Naive thymus-derived CD4-positive, alpha-beta T cell (primary cell): ENCODE data around the gene PLEKHA8. TPM values are rescaled to one million over a fixed set of nuclear protein-coding genes. Genes with fewer than 3 reads are reported as not detected.

Source experiments
- ATAC-seq: fragments of 150-1000 bp; cut with Tn5 transposase; 2 replicates; pipeline ENCODE4 v1.10.0; 2021; ENCODE audit warnings: mild to moderate bottlenecking, moderate library complexity
- CTCF ChIA-PET: fragments of 350-600 bp; sonication (Branson Sonifier 250); formaldehyde crosslinking; loops from one replicate; lab custom pipeline; 2021; ENCODE audit warnings: antibody characterized with exemption; lab: Charles Lee
- POLR2A ChIA-PET: fragments of 350-600 bp; sonication (Branson Sonifier 250); formaldehyde crosslinking; loops from one replicate; lab custom pipeline; 2021; ENCODE audit warnings: antibody characterized with exemption, inconsistent platforms; lab: Charles Lee
- DNase-seq, 9 donors: peaks; one replicate each; pipeline versions ENCODE4 v3.0.0 to v3.0.0-alpha.2; 2020 to 2022; ENCODE audit warnings: mixed read lengths in 1 of 9
- H3K27ac ChIP-seq: one replicate; pipeline ENCODE4 v1.7.0; 2013; ENCODE audit warnings: mild to moderate bottlenecking, low read depth, low read length, moderate library complexity
- H3K27me3 ChIP-seq, 2 donors: one replicate each; pipeline ENCODE4 v1.7.0; 2013; ENCODE audit warnings: low read length in 2 of 2, mild to moderate bottlenecking in 2 of 2, moderate library complexity in 2 of 2; ENCODE audit not compliant: control insufficient read depth in 2 of 2, insufficient read depth in 2 of 2
- H3K36me3 ChIP-seq, 3 experiments: 1 replicate in 2 of 3; 2 replicates in 1 of 3; pipeline ENCODE4 v1.7.0; 2013; ENCODE audit warnings: low read length in 3 of 3, mild to moderate bottlenecking in 3 of 3, moderate library complexity in 1 of 3; ENCODE audit not compliant: insufficient read depth in 3 of 3, control insufficient read depth in 2 of 3
- H3K4me1 ChIP-seq, 2 donors: one replicate each; pipeline ENCODE4 v1.7.0; 2013; ENCODE audit warnings: low read length in 2 of 2, mild to moderate bottlenecking in 2 of 2, moderate library complexity in 1 of 2; ENCODE audit not compliant: control insufficient read depth in 2 of 2, insufficient read depth in 2 of 2
- H3K4me3 ChIP-seq: 2 replicates; pipeline ENCODE4 v1.7.0; 2013; ENCODE audit warnings: mild to moderate bottlenecking, low read length
- H3K9me3 ChIP-seq, 3 experiments: 1 replicate in 2 of 3; 2 replicates in 1 of 3; pipeline ENCODE4 v1.7.0; 2013; ENCODE audit warnings: low read length in 3 of 3; ENCODE audit not compliant: control insufficient read depth in 2 of 3
- H3K27ac Mint-ChIP-seq, 9 donors: one replicate each; pipeline ENCODE4 v1.8.0; 2020 to 2022; ENCODE audit warnings: mixed read lengths in 9 of 9, mild to moderate bottlenecking in 8 of 9, moderate library complexity in 5 of 9, inconsistent platforms in 2 of 9
- H3K27me3 Mint-ChIP-seq, 5 donors: one replicate each; pipeline ENCODE4 v1.8.0; 2021 to 2022; ENCODE audit warnings: mixed read lengths in 5 of 5, mild to moderate bottlenecking in 1 of 5
- H3K36me3 Mint-ChIP-seq, 5 donors: one replicate each; pipeline ENCODE4 v1.8.0; 2020 to 2022; ENCODE audit warnings: mixed read lengths in 5 of 5, mild to moderate bottlenecking in 3 of 5, inconsistent platforms in 1 of 5
- H3K4me1 Mint-ChIP-seq, 7 donors: one replicate each; pipeline ENCODE4 v1.8.0; 2020 to 2022; ENCODE audit warnings: mixed read lengths in 7 of 7, mild to moderate bottlenecking in 3 of 7, inconsistent platforms in 1 of 7
- H3K4me3 Mint-ChIP-seq, 10 donors: one replicate each; pipeline ENCODE4 v1.8.0; 2020 to 2022; ENCODE audit warnings: mild to moderate bottlenecking in 10 of 10, mixed read lengths in 10 of 10, moderate library complexity in 6 of 10, inconsistent platforms in 2 of 10
- H3K9me3 Mint-ChIP-seq, 11 donors: one replicate each; pipeline ENCODE4 v1.8.0; 2020 to 2022; ENCODE audit warnings: mixed read lengths in 11 of 11, mild to moderate bottlenecking in 4 of 11, inconsistent platforms in 1 of 11, moderate library complexity in 1 of 11
- intact Hi-C, 2 donors: fragments of 100-400 bp; cut with micrococcal nuclease; formaldehyde crosslinking; loops; one replicate each; pipeline ENCODE4 v1.15.1; 2023
- polyA plus RNA-seq, 2 donors: library from polyadenylated mRNA; unstranded; fragments of 300-500 nt; fragmentation: Illumina TruSeq; gene quantifications; one replicate each; pipeline ENCODE4 v1.2.3, GENCODE V29; 2021
- total RNA-seq, 6 experiments: library from RNA in 5 of 6; stranded (reverse) in 5 of 6; gene quantifications; 1 replicate in 5 of 6; 2 replicates in 1 of 6; pipeline ENCODE4 v1.2.3 and lab custom pipeline; 2021 to 2026

Gene PLEKHA8
- total and polyA plus RNA-seq, 7 experiments from 2014 or later = 3.3 to 14.1 (median 8.4) TPM

DNA sequence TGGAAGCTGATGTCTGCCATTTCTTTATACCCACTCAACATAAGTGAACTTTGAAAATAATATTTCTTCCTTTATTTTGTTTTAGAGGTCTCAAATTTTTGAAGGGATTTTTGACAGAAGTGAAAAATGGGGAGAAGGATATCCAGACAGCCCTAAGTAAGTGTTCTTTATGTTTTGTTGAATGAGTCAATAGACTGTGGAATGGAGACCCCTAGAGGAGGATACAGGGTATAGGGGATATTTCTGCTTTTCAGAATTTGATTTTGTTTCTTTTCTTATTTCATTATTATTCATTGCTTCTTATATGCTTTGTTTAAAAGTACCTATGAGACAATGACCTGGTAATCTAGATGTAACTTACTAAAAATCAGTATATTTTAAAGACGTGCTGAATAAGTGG is 34.4 kb downstream of the PLEKHA8 start:
- H3K36me3 ChIP-seq = no peaks in the 10 kb centered on the region
- peaks cover 5 to 41% (median 8%) of the 10 kb centered on the region in 5 donors for H3K36me3 Mint-ChIP-seq
- DNase-seq = peak in 5 of 9 donors; percentile 17 to 36 (median 19)
- intact Hi-C loops = loop anchor here (1.0 to 10.0 kb wide), 12 partner anchors 33 to 1138 kb away; partner anchors contain the start of gene PLEKHA8 (in 1 of the 2)
- H3K9me3 Mint-ChIP-seq = peaks cover 0 to 1% (median 0%) of the 10 kb centered on the region in 11 donors
- peak; percentile 76 for ATAC-seq
- H3K9me3 ChIP-seq = no peaks in the 10 kb centered on the region
- POLR2A ChIA-PET = interaction anchor here (2.4 kb wide), 1 partner anchor 34 kb away, joined by 10 read pairs; the partner anchor contains the start of gene PLEKHA8
- H3K4me1 ChIP-seq = no peaks in the 10 kb centered on the region
- CTCF ChIA-PET = interaction anchor here (0.6 to 3.2 kb wide), 9 partner anchors 11 to 186 kb away, joined by 3 to 13 read pairs (median 4); partner anchors contain the start of gene PLEKHA8
- H3K4me3 ChIP-seq = no peak overlapping the region
- no peak overlapping the region for H3K4me3 Mint-ChIP-seq
- no peaks in the 10 kb centered on the region for H3K27me3 ChIP-seq
- H3K27ac Mint-ChIP-seq = no peak overlapping the region
- H3K4me1 Mint-ChIP-seq = peaks cover 0 to 12% (median 6%) of the 10 kb centered on the region in 7 donors
- H3K27me3 Mint-ChIP-seq = no peaks in the 10 kb centered on the region
- H3K27ac ChIP-seq = no peak overlapping the region

- Histone ChIP-seq H3K36me3 (peaks cover 0 to 4% (median 0%) of the 10 kb centered on the region in 3 experiments), H3K27ac (no peak overlapping the region), H3K27me3 (no peaks in the 10 kb centered on the region), H3K4me1 (no peaks in the 10 kb centered on the region), H3K9me3 (no peaks in the 10 kb centered on the region), H3K4me3 (no peak overlapping the region)
- ATAC-seq (no peak), DNase-seq (no peak)
- intact Hi-C loops = loop anchor here (10.0 kb wide), 2 partner anchors 349 to 1141 kb away; no protein-coding TSS in a partner anchor
- Mint-ChIP-seq H3K27ac (no peak overlapping the region), H3K27me3 (no peaks in the 10 kb centered on the region), H3K36me3 (peaks cover 0 to 44% (median 4%) of the 10 kb centered on the region in 5 donors), H3K9me3 (peaks cover 0 to 1% (median 0%) of the 10 kb centered on the region in 11 donors), H3K4me1 (peaks cover 0 to 12% (median 6%) of the 10 kb centered on the region in 7 donors), H3K4me3 (no peak overlapping the region)
- POLR2A ChIA-PET = no interaction called here
- CTCF ChIA-PET = interaction anchor here (1.5 kb wide), 1 partner anchor 188 kb away, joined by 4 read pairs; no protein-coding TSS in a partner anchor
Measured at GRCh38 chr7:30065746-30066145, 37.5 kb downstream of the PLEKHA8 start.

GRCh38 chr7:30066687-30067086 is 38.5 kb downstream of the PLEKHA8 start:
- CTCF ChIA-PET = no interaction called here
- POLR2A ChIA-PET = no interaction called here
- Mint-ChIP-seq H3K4me3 (no peak overlapping the region), H3K9me3 (peaks cover 0 to 1% (median 0%) of the 10 kb centered on the region in 11 donors), H3K36me3 (peaks cover 2 to 47% (median 8%) of the 10 kb centered on the region in 5 donors), H3K27ac (no peak overlapping the region), H3K27me3 (no peaks in the 10 kb centered on the region), H3K4me1 (peaks cover 0 to 6% (median 2%) of the 10 kb centered on the region in 7 donors)
- intact Hi-C loops = loop anchor here (10.0 kb wide), 2 partner anchors 348 to 1142 kb away; no protein-coding TSS in a partner anchor
- no peak for ATAC-seq
- Histone ChIP-seq H3K27ac (no peak overlapping the region), H3K27me3 (no peaks in the 10 kb centered on the region), H3K4me1 (no peaks in the 10 kb centered on the region), H3K4me3 (no peak overlapping the region), H3K9me3 (no peaks in the 10 kb centered on the region), H3K36me3 (peaks cover 0 to 4% (median 0%) of the 10 kb centered on the region in 3 experiments)
- no peak for DNase-seq

- intact Hi-C loops = loop anchor here (10.0 kb wide), 2 partner anchors 347 to 1143 kb away; no protein-coding TSS in a partner anchor
- Mint-ChIP-seq H3K9me3 (no peaks in the 10 kb centered on the region), H3K27me3 (no peaks in the 10 kb centered on the region)
Measured at GRCh38 chr7:30068117-30068516, 39.9 kb downstream of the PLEKHA8 start.

GRCh38 chr7:30069096-30069867 is 41.1 kb downstream of the PLEKHA8 start:
- H3K4me3 Mint-ChIP-seq = no peak overlapping the region
- ATAC-seq (no peak), DNase-seq (no peak)
- H3K9me3 ChIP-seq = no peaks in the 10 kb centered on the region
- no peak overlapping the region for H3K27ac ChIP-seq
- no peaks in the 10 kb centered on the region for H3K4me1 ChIP-seq
- ChIA-PET POLR2A (no interaction called here), CTCF (interaction anchor here (0.6 kb wide), 1 partner anchor 111 kb away, joined by 3 read pairs; no protein-coding TSS in a partner anchor)
- no peaks in the 10 kb centered on the region for H3K27me3 ChIP-seq
- intact Hi-C loops = loop anchor here (10.0 kb wide), 2 partner anchors 346 to 1144 kb away; no protein-coding TSS in a partner anchor
- no peak overlapping the region for H3K4me3 ChIP-seq
- H3K27me3 Mint-ChIP-seq = no peaks in the 10 kb centered on the region
- H3K4me1 Mint-ChIP-seq = no peaks in the 10 kb centered on the region
- peaks cover 2 to 35% (median 10%) of the 10 kb centered on the region in 5 donors for H3K36me3 Mint-ChIP-seq
- no peaks in the 10 kb centered on the region for H3K9me3 Mint-ChIP-seq
- H3K36me3 ChIP-seq = peaks cover 0 to 4% (median 0%) of the 10 kb centered on the region in 3 experiments
- no peak overlapping the region for H3K27ac Mint-ChIP-seq

More at GRCh38 chr7:30068117-30068516, 39.9 kb downstream of the PLEKHA8 start:
- ChIA-PET CTCF (no interaction called here), POLR2A (no interaction called here)
- Mint-ChIP-seq H3K27ac (no peak overlapping the region), H3K4me1 (no peaks in the 10 kb centered on the region), H3K36me3 (peaks cover 2 to 45% (median 10%) of the 10 kb centered on the region in 5 donors), H3K4me3 (no peak overlapping the region)
- ATAC-seq = no peak
- H3K36me3 ChIP-seq = peaks cover 0 to 4% (median 0%) of the 10 kb centered on the region in 3 experiments
- no peak overlapping the region for H3K4me3 ChIP-seq
- no peaks in the 10 kb centered on the region for H3K27me3 ChIP-seq
- no peak overlapping the region for H3K27ac ChIP-seq
- H3K9me3 ChIP-seq = no peaks in the 10 kb centered on the region
- no peak for DNase-seq
- no peaks in the 10 kb centered on the region for H3K4me1 ChIP-seq

DNA sequence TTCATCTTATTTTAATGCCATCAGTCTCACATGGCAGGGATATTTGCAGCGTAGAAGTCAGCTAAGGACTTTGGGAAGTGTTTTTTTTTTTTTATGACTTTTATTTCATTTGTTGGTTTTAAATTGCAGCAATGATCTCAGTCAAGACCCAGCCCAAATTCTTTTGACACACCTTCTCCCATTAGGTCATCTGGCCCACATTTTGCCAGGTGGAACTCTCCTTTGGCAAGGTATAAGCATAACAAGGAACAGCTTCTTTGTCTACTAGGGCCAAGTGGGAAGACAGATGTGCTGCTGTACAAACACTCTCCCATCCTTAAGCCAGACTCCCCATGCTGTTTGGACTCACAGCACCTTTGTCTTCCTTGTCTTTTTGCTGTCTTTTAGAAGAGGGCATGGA is 41.8 kb downstream of the PLEKHA8 start:
- CTCF ChIA-PET = interaction anchor here (0.6 kb wide), 1 partner anchor 43 kb away, joined by 3 read pairs; no protein-coding TSS in a partner anchor

More for the DNA sequence above, 41.8 kb downstream of the PLEKHA8 start:
- Mint-ChIP-seq H3K9me3 (no peaks in the 10 kb centered on the region), H3K4me1 (no peaks in the 10 kb centered on the region), H3K36me3 (peaks cover 2 to 27% (median 10%) of the 10 kb centered on the region in 5 donors), H3K27me3 (no peaks in the 10 kb centered on the region), H3K4me3 (no peak overlapping the region), H3K27ac (no peak overlapping the region)
- no peaks in the 10 kb centered on the region for H3K4me1 ChIP-seq
- intact Hi-C loops = no loop called here
- ATAC-seq (no peak), DNase-seq (no peak)
- H3K27ac ChIP-seq = no peak overlapping the region
- H3K27me3 ChIP-seq = no peaks in the 10 kb centered on the region
- H3K9me3 ChIP-seq = no peaks in the 10 kb centered on the region
- no peak overlapping the region for H3K4me3 ChIP-seq
- peaks cover 0 to 4% (median 0%) of the 10 kb centered on the region in 3 experiments for H3K36me3 ChIP-seq
- POLR2A ChIA-PET = no interaction called here
